ENCODE data around the gene SKI. TPM values are rescaled to one million over a fixed set of nuclear protein-coding genes. Genes with fewer than 3 reads are reported as not detected.

SKI gene
- total RNA-seq, 1 donor: 48.9 TPM

- peak overlapping the region; percentile 89 for H3K27ac ChIP-seq (ENCODE audit: low read depth, low read length)
- no peaks in the 10 kb centered on the region for H3K36me3 ChIP-seq (ENCODE audit: insufficient read depth, low read length)
- H4K20me1 ChIP-seq (ENCODE audit: insufficient read depth, low read length): peaks cover 2% of the 10 kb centered on the region
- H3K4me2 ChIP-seq (ENCODE audit: insufficient read depth, low read length): peak overlapping the region; percentile 91
- H3K79me2 ChIP-seq (ENCODE audit: insufficient read depth, low read length): peaks cover 36% of the 10 kb centered on the region
- H3K4me1 ChIP-seq (ENCODE audit: insufficient read depth, low read length): peaks cover 21% of the 10 kb centered on the region
- no peak for TF ChIP-seq CTCF (IDR thresholded peaks at IDR 0.05; ENCODE audit: extremely low read depth, low read depth, low read length)
- no peaks in the 10 kb centered on the region for H3K27me3 ChIP-seq (ENCODE audit: insufficient read depth, low read length)
- peak overlapping the region; percentile 81 for H3K4me3 ChIP-seq (ENCODE audit: insufficient read depth, low read length)
- no peaks in the 10 kb centered on the region for H3K9me3 ChIP-seq (ENCODE audit: low read depth, low read length)
- peak overlapping the region; percentile 90 for H2AFZ ChIP-seq (ENCODE audit: low read length)
- peak; percentile 100 for DNase-seq (ENCODE audit: insufficient read length, low spot score, missing footprints)
These were observed 38.4 kb upstream of the SKI start for GRCh38 chr1:2189459-2190425.

- peak overlapping the region; percentile 81 for H3K4me3 ChIP-seq (ENCODE audit: insufficient read depth, low read length)
- TF ChIP-seq CTCF (IDR thresholded peaks at IDR 0.05; ENCODE audit: extremely low read depth, low read depth, low read length): no peak
- H2AFZ ChIP-seq (ENCODE audit: low read length): no peak overlapping the region
- peaks cover 21% of the 10 kb centered on the region for H3K4me1 ChIP-seq (ENCODE audit: insufficient read depth, low read length)
- H3K4me2 ChIP-seq (ENCODE audit: insufficient read depth, low read length): peak overlapping the region; percentile 91
- H3K79me2 ChIP-seq (ENCODE audit: insufficient read depth, low read length): peaks cover 39% of the 10 kb centered on the region
- no peak for DNase-seq (ENCODE audit: insufficient read length, low spot score, missing footprints)
- H3K27ac ChIP-seq (ENCODE audit: low read depth, low read length): peak overlapping the region; percentile 89
- H3K27me3 ChIP-seq (ENCODE audit: insufficient read depth, low read length): no peaks in the 10 kb centered on the region
- no peaks in the 10 kb centered on the region for H3K9me3 ChIP-seq (ENCODE audit: low read depth, low read length)
- no peaks in the 10 kb centered on the region for H3K36me3 ChIP-seq (ENCODE audit: insufficient read depth, low read length)
- peaks cover 2% of the 10 kb centered on the region for H4K20me1 ChIP-seq (ENCODE audit: insufficient read depth, low read length)
These were observed 37.6 kb upstream of the SKI start for GRCh38 chr1:2190491-2190976.

GRCh38 chr1:2192031-2192995 lies 35.8 kb upstream of the SKI start:
- Histone ChIP-seq H3K79me2 (ENCODE audit: insufficient read depth, low read length) (peaks cover 40% of the 10 kb centered on the region), H3K9me3 (ENCODE audit: low read depth, low read length) (no peaks in the 10 kb centered on the region), H3K27me3 (ENCODE audit: insufficient read depth, low read length) (no peaks in the 10 kb centered on the region), H2AFZ (ENCODE audit: low read length) (no peak overlapping the region), H3K36me3 (ENCODE audit: insufficient read depth, low read length) (no peaks in the 10 kb centered on the region), H3K4me2 (ENCODE audit: insufficient read depth, low read length) (peak overlapping the region; percentile 45), H4K20me1 (ENCODE audit: insufficient read depth, low read length) (peaks cover 2% of the 10 kb centered on the region), H3K27ac (ENCODE audit: low read depth, low read length) (peak overlapping the region; percentile 36), H3K4me1 (ENCODE audit: insufficient read depth, low read length) (peaks cover 21% of the 10 kb centered on the region), H3K4me3 (ENCODE audit: insufficient read depth, low read length) (peak overlapping the region; percentile 10)
- DNase-seq (ENCODE audit: insufficient read length, low spot score, missing footprints): peak; percentile 91
- TF ChIP-seq CTCF (IDR thresholded peaks at IDR 0.05; ENCODE audit: extremely low read depth, low read depth, low read length): no peak
